Hepatocyte (in vitro differentiated cells): ENCODE data around the gene CDC42BPA.

Experiments used
- CTCF ChIP-seq: fragments of 200-600 bp; sonication (generic); IDR thresholded peaks from 2 replicates; pipeline ENCODE4 v1.5.1; 2016; ENCODE audit warnings: antibody characterized with exemption, mild to moderate bottlenecking; ENCODE audit not compliant: poor library complexity
- EZH2 ChIP-seq: fragments of 200-600 bp; sonication (generic); IDR thresholded peaks from 2 replicates; pipeline ENCODE4 v1.6.1; 2016; ENCODE audit warnings: antibody characterized with exemption, mild to moderate bottlenecking, borderline replicate concordance
- EZH2phosphoT487 ChIP-seq: fragments of 200-600 bp; sonication (generic); IDR thresholded peaks from one replicate; pipeline ENCODE4 v1.6.1; 2018; ENCODE audit warnings: antibody characterized with exemption, mild to moderate bottlenecking, low read depth, moderate library complexity; ENCODE audit not compliant: unreplicated experiment, severe bottlenecking

GRCh38 chr1:227073786-227074185 lies 244.5 kb downstream of the CDC42BPA start:
- TF ChIP-seq EZH2phosphoT487 (no peak), CTCF (no peak), EZH2 (no peak)
